NCI-H2081 treated with DMSO at 0.1 percent for 48 hours (cell line): ENCODE measurements around the gene CIDEB.

Experiments used
- DNase-seq: peaks from one replicate; lab custom pipeline; 2025; lab: John Stamatoyannopoulos, UW

The CIDEB gene

GRCh38 chr14:24312736-24313507, 5.1 kb upstream of the CIDEB start:
- no peak for DNase-seq

- no peak for DNase-seq
Measured at GRCh38 chr14:24311837-24312615, 4.2 kb upstream of the CIDEB start.

GRCh38 chr14:24310646-24311604, 3.1 kb upstream of the CIDEB start, which contains the start of gene LTB4R:
Gene LTB4R (plus strand): TSS chr14:24311502. CDS start chr14:24315652, 4,150 bp downstream.
- DNase-seq: no peak

GRCh38 chr14:24310265-24310645, 2.5 kb upstream of the CIDEB start:
- DNase-seq: no peak

- DNase-seq: no peak
Measured at GRCh38 chr14:24309538-24310264, 1.9 kb upstream of the CIDEB start, which contains the start of gene LTB4R2. Gene LTB4R2 (plus strand): TSS chr14:24310140. CDS start chr14:24310665, 525 bp downstream.

GRCh38 chr14:24308342-24309124, 756 bp upstream of the CIDEB start:
- no peak for DNase-seq

GRCh38 chr14:24307156-24307574, 612 bp downstream of the CIDEB start:
- no peak for DNase-seq

- DNase-seq: no peak
Measured at GRCh38 chr14:24304019-24304387, 3.8 kb downstream of the CIDEB start.

- DNase-seq: no peak
Measured at GRCh38 chr14:24300326-24300980, 7.3 kb downstream of the CIDEB start.

- DNase-seq: peak; percentile 28
Measured at GRCh38 chr14:24299255-24300191, 8.3 kb downstream of the CIDEB start, which contains the start of the genes DHRS1 and NOP9. Gene DHRS1 (minus strand): TSS chr14:24299780. CDS start chr14:24299106, 674 bp downstream. Gene NOP9 (plus strand): TSS chr14:24299850. CDS start chr14:24299955, 105 bp downstream.

GRCh38 chr14:24298892-24299254, 8.9 kb downstream of the CIDEB start:
- DNase-seq: no peak

- no peak for DNase-seq
Measured at GRCh38 chr14:24297190-24297964, 10.4 kb downstream of the CIDEB start.

GRCh38 chr14:24296341-24297157, 11.2 kb downstream of the CIDEB start:
- DNase-seq: no peak

GRCh38 chr14:24293525-24293924, 14.3 kb downstream of the CIDEB start:
- DNase-seq: no peak

GRCh38 chr14:24292118-24292807, 15.5 kb downstream of the CIDEB start:
- no peak for DNase-seq

- no peak for DNase-seq
Measured at GRCh38 chr14:24291446-24292117, 16.2 kb downstream of the CIDEB start.
